HepG2 (cell line): ENCODE data around the gene DSCAML1.

ENCODE experiments used
- ETV6 ChIP-seq: sonication (generic); formaldehyde crosslinking; conservative IDR thresholded peaks from 2 replicates; pipeline ENCODE4 v1.4.0; 2020; ENCODE audit warnings: missing genetic modification reagents
- RBM39 ChIP-seq: fragments of 200-400 bp; formaldehyde crosslinking; IDR thresholded peaks from one replicate; pipeline ENCODE4 v1.6.1; 2018; ENCODE audit warnings: antibody characterized with exemption, mild to moderate bottlenecking, low read depth, low read length; ENCODE audit not compliant: poor library complexity, severe bottlenecking
- ZNF207 ChIP-seq: fragments of 450-650 bp; IDR thresholded peaks from 2 replicates; pipeline ENCODE4 v1.6.1; 2016; ENCODE audit warnings: antibody characterized with exemption, borderline replicate concordance

DNA sequence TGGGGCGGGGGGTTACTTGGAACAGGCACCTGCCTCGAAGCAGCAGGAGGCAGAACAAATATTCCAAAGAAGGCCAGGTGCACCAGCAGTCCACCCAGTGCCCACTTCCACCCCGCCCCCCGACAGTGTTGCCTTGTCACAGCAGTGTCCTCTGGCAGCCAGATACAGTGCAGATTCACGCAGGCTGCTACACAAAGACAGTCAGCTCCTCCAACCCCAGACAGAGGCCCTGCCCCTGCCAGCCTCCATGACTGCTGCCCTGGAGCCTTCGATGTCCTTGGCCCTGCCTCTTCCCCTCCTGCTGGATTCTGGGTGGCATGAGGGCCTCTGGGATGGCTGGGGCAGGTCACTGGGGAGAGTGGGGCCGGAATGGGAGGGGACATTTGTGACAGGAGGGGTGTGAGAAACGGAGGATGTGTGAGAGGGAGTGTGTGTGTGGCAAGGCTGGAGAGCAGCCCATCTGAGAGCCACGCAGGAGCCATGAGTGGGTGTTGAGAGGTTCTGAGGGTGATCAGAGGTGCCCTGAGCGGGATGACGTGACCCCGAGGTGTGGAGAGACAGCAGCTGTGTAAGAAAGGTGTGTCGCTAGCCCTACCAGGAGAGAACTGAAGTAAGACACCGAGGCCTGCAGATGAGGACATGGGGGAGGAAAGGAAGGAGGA, 295.6 kb downstream of the DSCAML1 start:
- TF ChIP-seq ETV6 (no peak), RBM39 (no peak), ZNF207 (no peak)
